ENCODE data around the gene ABCD3. TPM values are rescaled to one million over a fixed set of nuclear protein-coding genes. Genes with fewer than 3 reads are reported as not detected.

The ABCD3 gene
- total RNA-seq, 1 experiment from 2014 or later: 93.4 TPM

GRCh38 chr1:94486990-94487389 is 68.8 kb downstream of the ABCD3 start:
- Mint-ChIP-seq H3K27ac (ENCODE audit: unreplicated experiment) (no peak overlapping the region), H3K36me3 (ENCODE audit: insufficient read depth, unreplicated experiment) (peaks cover 32% of the 10 kb centered on the region), H3K4me3 (ENCODE audit: unreplicated experiment) (no peak overlapping the region), H3K27me3 (ENCODE audit: insufficient read depth, unreplicated experiment) (no peaks in the 10 kb centered on the region), H3K4me1 (ENCODE audit: low read depth, unreplicated experiment) (no peaks in the 10 kb centered on the region), H3K9me3 (ENCODE audit: unreplicated experiment) (no peaks in the 10 kb centered on the region)
- intact Hi-C loops (cut with micrococcal nuclease; ENCODE audit: unreplicated experiment): no loop called here
- no TSS peak for BruUV-seq (replicated peaks)
- Histone ChIP-seq H3K36me3 (ENCODE audit: control insufficient read depth, insufficient read depth, low read length) (no peaks in the 10 kb centered on the region), H3K9me3 (no peaks in the 10 kb centered on the region), H3K27me3 (replicated peaks; ENCODE audit: control insufficient read depth, insufficient read depth, low read length) (no peaks in the 10 kb centered on the region), H3K4me1 (no peaks in the 10 kb centered on the region), H3K4me3 (ENCODE audit: low read depth, low read length) (no peak overlapping the region)
- no peak for DNase-seq
- ChIA-PET CTCF (no interaction called here), POLR2A (no interaction called here)
- TF ChIP-seq CTCF (IDR thresholded peaks at IDR 0.05; ENCODE audit: insufficient read depth in 1 of 2, low read depth in 1 of 2, low read length in 1 of 2, severe bottlenecking in 1 of 2, unreplicated experiment in 1 of 2): no peak

GRCh38 chr1:94490556-94490955 is 72.4 kb downstream of the ABCD3 start:
- no peak for DNase-seq

GRCh38 chr1:94496076-94496755 is 78.0 kb downstream of the ABCD3 start:
- Mint-ChIP-seq H3K27me3 (ENCODE audit: insufficient read depth, unreplicated experiment) (no peaks in the 10 kb centered on the region), H3K4me3 (ENCODE audit: unreplicated experiment) (no peak overlapping the region), H3K27ac (ENCODE audit: unreplicated experiment) (no peak overlapping the region), H3K9me3 (ENCODE audit: unreplicated experiment) (no peaks in the 10 kb centered on the region), H3K4me1 (ENCODE audit: low read depth, unreplicated experiment) (peaks cover 8% of the 10 kb centered on the region), H3K36me3 (ENCODE audit: insufficient read depth, unreplicated experiment) (peaks cover 35% of the 10 kb centered on the region)
- Histone ChIP-seq H3K27me3 (replicated peaks; ENCODE audit: control insufficient read depth, insufficient read depth, low read length) (no peaks in the 10 kb centered on the region), H3K9me3 (no peaks in the 10 kb centered on the region), H3K4me1 (no peaks in the 10 kb centered on the region), H3K36me3 (ENCODE audit: control insufficient read depth, insufficient read depth, low read length) (0 out of 2 replicates have a peak, but pooled peaks cover 1% of the 10 kb centered on the region), H3K4me3 (ENCODE audit: low read depth, low read length) (no peak overlapping the region)
- no peak for TF ChIP-seq CTCF (IDR thresholded peaks at IDR 0.05; ENCODE audit: insufficient read depth in 1 of 2, low read depth in 1 of 2, low read length in 1 of 2, severe bottlenecking in 1 of 2, unreplicated experiment in 1 of 2)
- CTCF ChIA-PET: no interaction called here
- intact Hi-C loops (cut with micrococcal nuclease; ENCODE audit: unreplicated experiment): no loop called here
- no TSS peak for BruUV-seq (replicated peaks)
- DNase-seq: no peak
- POLR2A ChIA-PET: no interaction called here

More at GRCh38 chr1:94490556-94490955, 72.4 kb downstream of the ABCD3 start:
- no peak for TF ChIP-seq CTCF (IDR thresholded peaks at IDR 0.05; ENCODE audit: insufficient read depth in 1 of 2, low read depth in 1 of 2, low read length in 1 of 2, severe bottlenecking in 1 of 2, unreplicated experiment in 1 of 2)
- no peak overlapping the region for H3K27ac Mint-ChIP-seq (ENCODE audit: unreplicated experiment)
- no peaks in the 10 kb centered on the region for H3K9me3 ChIP-seq
- POLR2A ChIA-PET: no interaction called here
- intact Hi-C loops (cut with micrococcal nuclease; ENCODE audit: unreplicated experiment): no loop called here
- no peak overlapping the region for H3K4me3 Mint-ChIP-seq (ENCODE audit: unreplicated experiment)
- 0 out of 2 replicates have a peak, but pooled peaks cover 1% of the 10 kb centered on the region for H3K36me3 ChIP-seq (ENCODE audit: control insufficient read depth, insufficient read depth, low read length)
- CTCF ChIA-PET: no interaction called here
- no peaks in the 10 kb centered on the region for H3K27me3 ChIP-seq (replicated peaks; ENCODE audit: control insufficient read depth, insufficient read depth, low read length)
- no peak overlapping the region for H3K4me3 ChIP-seq (ENCODE audit: low read depth, low read length)
- no peaks in the 10 kb centered on the region for H3K9me3 Mint-ChIP-seq (ENCODE audit: unreplicated experiment)
- BruUV-seq (replicated peaks): no TSS peak
- peaks cover 20% of the 10 kb centered on the region for H3K36me3 Mint-ChIP-seq (ENCODE audit: insufficient read depth, unreplicated experiment)
- no peaks in the 10 kb centered on the region for H3K4me1 Mint-ChIP-seq (ENCODE audit: low read depth, unreplicated experiment)
- H3K4me1 ChIP-seq: no peaks in the 10 kb centered on the region
- no peaks in the 10 kb centered on the region for H3K27me3 Mint-ChIP-seq (ENCODE audit: insufficient read depth, unreplicated experiment)

All from Caco-2 (cell line).